ENCODE data around the gene LEMD1.

The LEMD1 gene

DNA sequence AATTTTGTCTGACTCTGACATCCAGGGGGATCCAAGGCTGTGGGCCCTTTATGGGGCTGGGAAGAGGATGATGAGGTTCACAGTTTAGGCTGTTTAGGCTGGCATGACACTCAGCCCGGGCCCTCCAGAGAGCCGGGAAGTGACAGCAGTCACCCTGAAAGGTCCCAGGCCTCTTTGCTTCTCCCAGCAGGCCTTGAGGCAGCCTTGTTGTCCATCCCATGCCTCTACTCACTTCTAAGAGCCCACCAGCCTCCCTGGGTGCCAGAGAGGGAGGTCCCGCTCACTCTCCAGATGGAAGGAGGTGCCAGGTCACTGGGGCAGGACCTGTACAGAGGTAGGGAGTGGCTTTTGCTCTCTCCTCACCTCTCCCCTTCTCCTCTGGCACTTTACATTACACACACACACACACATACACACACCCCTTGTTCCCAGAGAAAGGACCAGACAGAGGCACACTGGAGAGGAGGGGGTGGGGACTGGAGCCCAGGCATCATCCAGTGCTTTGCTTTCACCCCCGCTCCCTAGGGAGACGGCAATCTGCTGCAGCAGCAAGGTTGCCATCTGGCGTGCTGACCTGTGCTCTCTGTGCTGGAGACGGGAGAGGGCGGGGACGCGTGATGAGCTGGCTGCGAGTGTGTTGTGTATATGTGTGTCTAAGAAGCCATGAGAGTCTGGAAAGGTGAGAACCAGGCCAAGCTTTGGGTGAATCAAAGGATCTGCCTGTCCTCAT is 69.7 kb downstream of the LEMD1 start:
- peak; percentile 80 for DNase-seq

DNA sequence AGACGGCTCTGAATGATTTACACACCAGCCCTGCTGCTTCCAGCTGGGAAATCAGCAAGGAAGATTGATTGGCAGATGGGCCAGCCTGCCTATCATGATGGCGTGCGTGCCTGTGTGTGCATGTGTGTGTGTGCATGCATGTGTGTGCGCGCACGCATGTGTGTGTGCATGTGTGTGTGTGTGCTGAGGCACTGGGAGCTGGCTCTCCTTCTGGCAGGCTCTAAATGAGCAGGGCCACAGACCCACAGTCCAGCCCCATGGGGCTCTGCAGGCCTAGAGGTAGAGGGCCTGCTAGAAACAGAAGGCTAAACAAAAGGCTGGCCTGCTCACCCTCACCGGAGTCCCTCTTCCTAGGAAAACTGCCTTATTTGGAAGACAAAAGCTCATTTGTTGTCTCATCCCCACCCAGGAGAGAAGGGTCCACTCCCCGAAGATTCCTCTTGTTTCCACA is 71.1 kb downstream of the LEMD1 start:
- DNase-seq, result no peak

GRCh38 chr1:205350124-205350523 is 71.7 kb downstream of the LEMD1 start:
- no peak for DNase-seq

DNA sequence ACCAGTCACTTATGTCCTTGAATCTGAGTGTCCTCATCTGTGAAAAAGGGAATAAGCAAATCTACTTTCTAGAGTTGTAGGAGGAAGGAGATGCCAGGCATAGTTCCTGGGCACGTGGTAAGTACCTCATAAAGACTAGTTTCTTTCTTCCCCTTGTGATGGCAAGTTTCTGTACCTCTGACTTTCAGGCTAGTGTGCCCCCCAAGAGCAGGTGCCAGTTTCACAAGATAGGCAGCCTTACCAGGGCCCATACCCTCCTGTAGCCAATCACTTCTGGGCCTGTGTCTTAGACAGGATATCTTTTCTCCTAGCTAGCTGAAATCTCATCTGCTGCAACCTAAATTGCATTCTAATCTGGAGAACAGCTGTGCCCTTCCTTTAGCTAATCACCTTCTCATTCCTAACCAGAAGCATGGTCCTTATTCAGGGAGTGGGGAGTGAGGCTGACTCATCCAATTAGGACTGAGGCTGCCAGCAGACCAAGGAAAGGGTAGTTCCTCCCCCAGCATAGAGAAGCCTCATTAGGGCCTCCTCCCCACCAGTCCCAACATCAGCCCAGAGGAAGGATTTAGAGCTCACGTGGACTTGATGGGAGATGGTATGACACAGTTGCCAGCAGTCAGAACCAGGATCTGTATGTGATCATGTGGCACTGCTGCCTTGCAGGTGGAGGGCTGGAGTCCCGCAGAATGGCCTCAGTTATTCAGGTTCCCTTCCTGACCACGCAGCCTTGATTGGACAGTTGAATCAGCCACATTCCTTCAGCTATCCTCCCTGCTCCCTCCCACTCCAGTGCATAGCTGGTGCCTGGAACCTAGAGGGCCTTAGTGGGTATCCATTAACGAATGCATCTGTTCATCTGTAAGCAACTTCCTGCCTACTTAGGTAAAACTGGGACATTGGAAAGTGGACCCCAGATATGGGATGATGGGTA is 73.0 kb downstream of the LEMD1 start:
- no peak for DNase-seq

DNA sequence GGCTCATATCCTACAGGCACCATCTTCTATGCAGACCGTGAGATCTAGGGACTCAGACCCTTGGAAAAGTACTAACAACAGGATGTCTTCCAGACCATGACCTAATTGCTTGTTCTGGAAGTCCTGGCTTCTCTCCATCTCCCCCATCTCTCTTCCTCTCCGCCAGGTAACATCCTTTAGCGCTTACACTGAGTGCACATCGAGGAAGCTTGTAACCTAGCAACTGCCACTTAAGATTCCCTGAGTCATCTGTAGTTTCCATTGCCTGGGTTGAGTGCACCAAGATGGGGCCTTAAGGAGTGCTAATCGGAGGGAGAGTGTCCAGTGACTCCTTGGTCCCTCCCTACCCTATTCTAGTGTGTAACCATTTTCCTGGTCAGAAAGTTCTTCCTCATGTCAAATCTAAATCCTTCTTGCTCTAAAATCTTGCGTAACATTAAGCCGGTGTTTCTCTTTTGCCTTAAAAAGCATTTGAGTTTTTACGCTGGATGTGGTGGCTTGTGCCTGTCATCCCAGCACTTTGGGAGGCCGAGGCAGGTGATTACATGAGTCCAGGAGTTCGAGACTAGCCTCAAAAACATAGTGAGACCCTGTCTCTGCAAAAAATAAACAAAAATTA is 74.8 kb downstream of the LEMD1 start:
- no peak for DNase-seq

DNA sequence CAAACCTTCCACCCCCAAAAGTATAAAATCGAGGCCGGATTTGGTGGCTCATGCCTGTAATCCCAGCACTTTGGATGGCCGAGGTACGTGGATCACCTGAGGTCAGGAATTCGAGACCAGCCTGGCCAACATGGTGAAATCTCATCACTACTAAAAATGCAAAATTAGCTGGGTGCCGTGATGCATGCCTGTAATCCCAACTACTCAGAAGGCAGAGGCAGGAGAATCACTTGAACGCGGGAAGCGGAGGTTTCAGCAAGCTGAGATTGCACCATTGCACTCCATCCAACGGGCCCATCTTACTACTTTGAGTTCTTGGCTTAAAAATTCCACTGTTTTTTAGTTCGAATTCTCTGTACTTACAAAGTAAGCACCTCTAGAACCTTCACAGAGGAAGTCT is 76.1 kb downstream of the LEMD1 start:
- no peak for DNase-seq

GRCh38 chr1:205344066-205344928 is 77.6 kb downstream of the LEMD1 start:
- peak; percentile 59 for DNase-seq

DNA sequence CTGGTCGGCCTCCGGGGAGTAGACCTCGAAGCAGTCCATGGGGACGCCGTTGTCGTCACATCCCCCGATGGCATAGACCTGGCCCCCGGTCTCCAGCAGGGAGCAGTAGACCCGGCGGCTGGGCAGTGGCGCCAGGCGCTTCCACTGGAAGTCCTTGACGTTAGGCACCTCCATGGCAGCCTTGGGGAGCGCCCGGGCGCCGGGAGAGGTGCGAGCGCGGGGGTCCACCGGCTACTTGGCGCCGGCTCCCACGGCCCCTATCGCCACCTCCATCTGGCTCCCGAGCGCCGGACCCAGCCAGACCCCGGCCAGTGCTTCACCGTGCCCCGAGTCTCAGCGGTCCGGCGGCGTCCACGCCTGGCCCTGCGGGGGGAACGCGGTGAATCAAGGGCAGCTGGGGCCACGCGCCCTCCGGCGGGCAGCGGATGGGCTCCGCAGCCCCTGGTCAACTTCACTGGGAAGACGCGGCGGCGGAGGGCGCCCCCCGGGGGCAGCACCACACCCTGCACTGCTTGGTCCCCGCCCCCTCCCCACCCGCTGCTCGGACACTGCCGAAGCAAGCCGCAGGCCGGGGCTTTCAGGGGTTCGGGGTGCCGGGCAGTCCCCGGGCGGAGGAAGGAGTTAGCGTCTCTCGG is 78.3 kb downstream of the LEMD1 start:
- DNase-seq, result no peak

- DNase-seq, result no peak
Measured at GRCh38 chr1:205342986-205343385, 78.9 kb downstream of the LEMD1 start.

DNA sequence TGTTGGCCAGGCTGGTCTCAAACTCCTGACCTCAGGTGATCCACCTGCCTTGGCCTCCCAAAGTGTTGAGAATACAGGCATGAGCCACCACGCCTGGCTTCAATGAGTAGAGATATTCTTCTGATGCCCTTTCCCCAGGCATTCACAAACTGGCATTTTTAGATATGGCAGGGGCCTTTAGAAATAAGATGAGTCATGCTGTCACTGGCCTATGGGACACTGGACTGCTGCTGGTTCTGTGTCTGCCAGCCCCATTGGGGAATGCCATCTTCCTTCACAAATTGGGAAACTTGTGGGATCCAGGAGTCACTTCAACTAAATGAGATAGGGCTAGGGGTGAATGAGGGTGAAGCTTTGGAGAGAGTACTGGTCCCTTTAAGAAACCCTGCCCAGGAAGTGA is 81.2 kb downstream of the LEMD1 start:
- no peak for DNase-seq

GRCh38 chr1:205339717-205340116 is 82.1 kb downstream of the LEMD1 start:
- DNase-seq, result no peak

DNA sequence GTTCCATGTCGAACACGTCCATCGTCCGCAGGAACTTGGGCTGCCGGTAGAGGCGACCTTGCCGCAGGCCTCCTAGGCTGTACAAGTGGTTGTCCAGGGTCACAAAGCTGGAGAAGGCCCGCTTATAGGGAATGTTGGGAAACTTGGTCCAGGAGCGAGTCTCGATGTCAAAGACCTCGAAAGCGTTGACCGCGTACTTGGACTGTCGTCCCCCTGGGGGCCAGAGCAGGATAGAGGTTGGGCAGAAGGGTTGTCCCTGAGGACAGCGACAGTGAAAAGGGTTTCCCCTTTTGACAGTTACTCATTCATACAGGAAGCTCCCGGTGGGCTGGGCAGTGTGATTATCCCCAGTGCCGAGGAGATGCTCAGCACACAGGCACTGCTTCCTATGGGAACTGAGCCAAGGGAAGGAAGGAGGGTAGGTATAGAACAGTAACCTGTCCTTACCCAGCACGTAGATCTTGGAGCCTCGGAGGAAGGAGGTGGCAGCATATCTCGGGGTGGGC is 82.6 kb downstream of the LEMD1 start:
- no peak for DNase-seq

- DNase-seq, result no peak
Measured at GRCh38 chr1:205338011-205338410, 83.8 kb downstream of the LEMD1 start.

- DNase-seq, result no peak
Measured at GRCh38 chr1:205337481-205337880, 84.4 kb downstream of the LEMD1 start.

DNA sequence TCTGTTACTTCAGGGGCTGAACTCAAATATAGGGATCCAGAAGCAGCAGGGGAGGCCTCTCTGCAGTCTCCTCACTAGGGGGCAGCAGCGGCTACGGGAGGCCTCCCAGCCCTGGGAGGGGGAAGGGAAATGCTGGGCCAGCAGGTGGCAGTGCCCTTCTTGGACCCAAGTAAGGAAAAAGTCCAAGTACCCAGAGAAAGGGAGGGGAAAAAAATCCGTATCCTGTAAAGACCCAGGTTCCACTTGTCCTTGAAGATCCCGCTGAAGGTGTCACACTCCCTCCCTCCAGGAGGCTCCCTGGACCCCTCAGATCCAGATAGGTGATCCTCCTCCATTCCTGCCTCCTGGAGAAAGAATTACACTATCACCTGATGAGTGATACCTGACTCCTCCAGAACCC is 86.2 kb downstream of the LEMD1 start:
- DNase-seq, result peak; percentile 74

- no peak for DNase-seq
Measured at GRCh38 chr1:205332015-205332791, 89.7 kb downstream of the LEMD1 start.
